ENCODE data around the gene LIN7A. TPM values are rescaled to one million over a fixed set of nuclear protein-coding genes. Genes with fewer than 3 reads are reported as not detected.

LIN7A gene
- total RNA-seq, 1 experiment from 2014 or later: not detected

GRCh38 chr12:80977346-80977745 is 39.6 kb upstream of the LIN7A start:
- POLR2A ChIA-PET: no interaction called here
- intact Hi-C loops (cut with micrococcal nuclease; ENCODE audit: unreplicated experiment) (no loop called here), in situ Hi-C loops (cut with HindIII; ENCODE audit: low pct_unique_long_range_greater_than_20kb, low sequenced_read_pairs) (no loop called here)
- Histone ChIP-seq H3K4me3 (ENCODE audit: low read depth in 2 of 2, low read length in 2 of 2) (no peak overlapping the region), H3K27me3 (ENCODE audit: control insufficient read depth, insufficient read depth, low read length) (no peaks in the 10 kb centered on the region), H3K9me3 (ENCODE audit: control insufficient read depth, insufficient read depth, low read depth, low read length) (no peaks in the 10 kb centered on the region), H3K36me3 (ENCODE audit: control insufficient read depth, insufficient read depth, low read length) (no peaks in the 10 kb centered on the region), H3K27ac (ENCODE audit: low read length) (no peak overlapping the region), H3K4me1 (ENCODE audit: control insufficient read depth, insufficient read depth, low read length) (no peaks in the 10 kb centered on the region)
- no TSS peak for BruUV-seq (replicated peaks)
- TF ChIP-seq REST (IDR thresholded peaks at IDR 0.05; ENCODE audit: insufficient read depth in 1 of 2, low read depth in 2 of 2, low read length in 1 of 2): no peak
- TF ChIP-seq TCF7L2 (IDR thresholded peaks at IDR 0.05; ENCODE audit: low read depth, low read length): no peak
- TF ChIP-seq CTCF (IDR thresholded peaks at IDR 0.05): no peak
- no peak for TF ChIP-seq SIN3A (IDR thresholded peaks at IDR 0.05; ENCODE audit: borderline replicate concordance, insufficient read depth, low read depth, low read length)
- TF ChIP-seq POLR2AphosphoS5 (IDR thresholded peaks at IDR 0.05; ENCODE audit: low read depth, low read length): no peak
- CTCF ChIA-PET: no interaction called here
- no peak for DNase-seq (ENCODE audit: low read depth, low spot score)
- no peak for ATAC-seq

GRCh38 chr12:80968326-80968725 is 30.6 kb upstream of the LIN7A start:
- DNase-seq (ENCODE audit: low read depth, low spot score): no peak
- ChIA-PET CTCF (no interaction called here), POLR2A (no interaction called here)
- no peaks in the 10 kb centered on the region; the same call in 1 of the 2 replicates for H3K9me3 ChIP-seq (ENCODE audit: control insufficient read depth, insufficient read depth, low read depth, low read length)
- H3K36me3 ChIP-seq (ENCODE audit: control insufficient read depth, insufficient read depth, low read length): no peaks in the 10 kb centered on the region
- BruUV-seq (replicated peaks): no TSS peak
- intact Hi-C loops (cut with micrococcal nuclease; ENCODE audit: unreplicated experiment) (no loop called here), in situ Hi-C loops (cut with HindIII; ENCODE audit: low pct_unique_long_range_greater_than_20kb, low sequenced_read_pairs) (no loop called here)
- no peaks in the 10 kb centered on the region for H3K4me1 ChIP-seq (ENCODE audit: control insufficient read depth, insufficient read depth, low read length)
- H3K27ac ChIP-seq (ENCODE audit: low read length): no peak overlapping the region
- no peak for ATAC-seq
- H3K27me3 ChIP-seq (ENCODE audit: control insufficient read depth, insufficient read depth, low read length): no peaks in the 10 kb centered on the region
- no peak overlapping the region for H3K4me3 ChIP-seq (ENCODE audit: low read depth in 2 of 2, low read length in 2 of 2)
- TF ChIP-seq REST (IDR thresholded peaks at IDR 0.05; ENCODE audit: insufficient read depth in 1 of 2, low read depth in 2 of 2, low read length in 1 of 2): no peak
- no peak for TF ChIP-seq POLR2AphosphoS5 (IDR thresholded peaks at IDR 0.05; ENCODE audit: low read depth, low read length)
- TF ChIP-seq TCF7L2 (IDR thresholded peaks at IDR 0.05; ENCODE audit: low read depth, low read length): no peak
- no peak for TF ChIP-seq CTCF (IDR thresholded peaks at IDR 0.05)
- TF ChIP-seq SIN3A (IDR thresholded peaks at IDR 0.05; ENCODE audit: borderline replicate concordance, insufficient read depth, low read depth, low read length): no peak

Data from Panc1 (cell line).